H9 (cell line): ENCODE results near the gene SLC23A1. TPM values are rescaled to one million over a fixed set of nuclear protein-coding genes. Genes with fewer than 3 reads are reported as not detected.
A peak's percentile ranks its signal among the peaks of the same experiment; 100 is the strongest.

Experiments used
- DNase-seq: peaks from one replicate; pipeline ENCODE4 v3.0.0-alpha.2; 2017
- H2AFZ ChIP-seq: one replicate; pipeline ENCODE4 v1.6.1; 2013; ENCODE audit warnings: mild to moderate bottlenecking, low read length, control low read depth, moderate library complexity
- H2AK5ac ChIP-seq: 2 replicates; pipeline ENCODE4 v1.6.1; 2013; ENCODE audit warnings: low read length, control low read depth, mixed read lengths; ENCODE audit not compliant: insufficient read length
- H2BK120ac ChIP-seq: one replicate; pipeline ENCODE4 v1.6.1; 2013; ENCODE audit warnings: low read depth, mild to moderate bottlenecking, low read length, control low read depth, inconsistent platforms; ENCODE audit not compliant: poor library complexity, severe bottlenecking
- H2BK12ac ChIP-seq: 2 replicates; pipeline ENCODE4 v1.6.1; 2013; ENCODE audit warnings: low read length, control low read depth, mixed read lengths, low read depth; ENCODE audit not compliant: insufficient read length
- H2BK15ac ChIP-seq: 2 replicates; pipeline ENCODE4 v1.6.1; 2013; ENCODE audit warnings: low read depth, low read length, control low read depth
- H2BK20ac ChIP-seq: one replicate; pipeline ENCODE4 v1.6.1; 2013; ENCODE audit warnings: low read depth, mild to moderate bottlenecking, low read length, control low read depth, inconsistent platforms; ENCODE audit not compliant: poor library complexity, severe bottlenecking
- H2BK5ac ChIP-seq: 2 replicates; pipeline ENCODE4 v1.6.1; 2013; ENCODE audit warnings: low read length, control low read depth, mixed read lengths; ENCODE audit not compliant: insufficient read length
- H3K14ac ChIP-seq: 2 replicates; pipeline ENCODE4 v1.6.1; 2013; ENCODE audit warnings: low read length, control low read depth; ENCODE audit not compliant: insufficient read depth
- H3K18ac ChIP-seq: 2 replicates; pipeline ENCODE4 v1.6.1; 2013; ENCODE audit warnings: low read depth, mild to moderate bottlenecking, mixed read lengths, low read length, control low read depth; ENCODE audit not compliant: insufficient read length
- H3K23ac ChIP-seq: 2 replicates; pipeline ENCODE4 v1.6.1; 2013; ENCODE audit warnings: low read length, control low read depth, mixed read lengths, low read depth; ENCODE audit not compliant: insufficient read length
- H3K23me2 ChIP-seq: 2 replicates; pipeline ENCODE4 v1.6.1; 2013; ENCODE audit warnings: low read depth, mild to moderate bottlenecking, mixed read lengths, low read length, control low read depth; ENCODE audit not compliant: insufficient read length, poor library complexity, severe bottlenecking
- H3K27ac ChIP-seq: 2 replicates; pipeline ENCODE4 v1.5.1; 2013; ENCODE audit warnings: low read length, control low read depth, mixed read lengths, low read depth; ENCODE audit not compliant: insufficient read length
- H3K27me3 ChIP-seq: 2 replicates; pipeline ENCODE4 v1.6.1; 2013; ENCODE audit warnings: low read length, control low read depth, inconsistent platforms; ENCODE audit not compliant: insufficient read depth
- H3K4ac ChIP-seq: 2 replicates; pipeline ENCODE4 v1.6.1; 2013; ENCODE audit warnings: low read depth, mild to moderate bottlenecking, control low read depth, inconsistent platforms, low read length, moderate library complexity
- H3K4me1 ChIP-seq: 2 replicates; pipeline ENCODE4 v1.6.1; 2013; ENCODE audit warnings: low read length, control low read depth, inconsistent platforms; ENCODE audit not compliant: insufficient read depth
- H3K4me2 ChIP-seq: 2 replicates; pipeline ENCODE4 v1.6.1; 2013; ENCODE audit warnings: low read length, control low read depth, mixed read lengths; ENCODE audit not compliant: insufficient read length, insufficient read depth
- H3K56ac ChIP-seq: 2 replicates; pipeline ENCODE4 v1.6.1; 2013; ENCODE audit warnings: low read depth, mild to moderate bottlenecking, mixed read lengths, low read length, control low read depth; ENCODE audit not compliant: insufficient read length
- H3K79me1 ChIP-seq: 2 replicates; pipeline ENCODE4 v1.6.1; 2013; ENCODE audit warnings: low read depth, mild to moderate bottlenecking, moderate library complexity, low read length, control low read depth, inconsistent platforms; ENCODE audit not compliant: insufficient read depth, poor library complexity, severe bottlenecking
- H3K79me2 ChIP-seq: 2 replicates; pipeline ENCODE4 v1.6.1; 2013; ENCODE audit warnings: low read length, control low read depth, inconsistent platforms; ENCODE audit not compliant: insufficient read depth
- H3K9ac ChIP-seq: 2 replicates; pipeline ENCODE4 v1.6.1; 2013; ENCODE audit warnings: low read length, control low read depth, mixed read lengths; ENCODE audit not compliant: insufficient read length; ENCODE audit errors: extremely low read depth
- H3K9me3 ChIP-seq: one replicate; pipeline ENCODE4 v1.6.1; 2013; ENCODE audit warnings: low read depth, low read length, inconsistent platforms; ENCODE audit not compliant: control insufficient read depth
- H3T11ph ChIP-seq: one replicate; pipeline ENCODE4 v1.6.1; 2013; ENCODE audit warnings: mild to moderate bottlenecking, low read length, control low read depth, inconsistent platforms
- H4K20me1 ChIP-seq: one replicate; pipeline ENCODE4 v1.6.1; 2013; ENCODE audit not compliant: control insufficient read depth, insufficient read length, insufficient read depth
- H4K5ac ChIP-seq: 2 replicates; pipeline ENCODE4 v1.6.1; 2013; ENCODE audit warnings: low read depth, mild to moderate bottlenecking, mixed read lengths, low read length, control low read depth; ENCODE audit not compliant: insufficient read length
- H4K8ac ChIP-seq: replicated peaks from 2 replicates; pipeline ENCODE4 v1.6.1; 2013; ENCODE audit warnings: low read length, control low read depth, mixed read lengths, low read depth; ENCODE audit not compliant: insufficient read length
- H4K91ac ChIP-seq: 2 replicates; pipeline ENCODE4 v1.6.1; 2013; ENCODE audit warnings: low read depth, mild to moderate bottlenecking, moderate library complexity, mixed read lengths, low read length, control low read depth; ENCODE audit not compliant: insufficient read length
- H3K27ac Mint-ChIP-seq, 3 experiments: 2 replicates in 2 of 3; 3 replicates in 1 of 3; pipeline ENCODE4 v1.8.0; 2020 to 2021; ENCODE audit warnings: mixed read lengths in 3 of 3, mild to moderate bottlenecking in 1 of 3, moderate library complexity in 1 of 3
- H3K27me3 Mint-ChIP-seq: 2 replicates; pipeline ENCODE4 v1.8.0; 2021; ENCODE audit warnings: low read depth, mild to moderate bottlenecking, moderate library complexity, mixed read lengths
- H3K36me3 Mint-ChIP-seq, 3 experiments: 2 replicates in 2 of 3; 3 replicates in 1 of 3; pipeline ENCODE4 v1.8.0; 2020 to 2021; ENCODE audit warnings: low read depth in 3 of 3, mixed read lengths in 3 of 3; ENCODE audit not compliant: insufficient read depth in 1 of 3
- H3K4me1 Mint-ChIP-seq, 2 experiments: 2 replicates each; pipeline ENCODE4 v1.8.0; 2020; ENCODE audit warnings: mixed read lengths in 2 of 2
- H3K4me3 Mint-ChIP-seq, 2 experiments: 2 replicates in 1 of 2; 3 replicates in 1 of 2; pipeline ENCODE4 v1.8.0; 2020 to 2021; ENCODE audit warnings: mild to moderate bottlenecking in 2 of 2, mixed read lengths in 2 of 2, moderate library complexity in 1 of 2
- H3K9me3 Mint-ChIP-seq, 2 experiments: 2 replicates in 1 of 2; 3 replicates in 1 of 2; pipeline ENCODE4 v1.8.0; 2020; ENCODE audit warnings: mild to moderate bottlenecking in 2 of 2, mixed read lengths in 2 of 2, moderate library complexity in 1 of 2
- CTCF ChIP-seq: fragments of 200-600 bp; sonication (generic); conservative IDR thresholded peaks from 3 replicates; pipeline ENCODE4 v1.8.0; 2021; ENCODE audit warnings: antibody characterized with exemption, mild to moderate bottlenecking
- WGBS: extraction: QIAGEN DNeasy Blood & Tissue Kit; methylation state at CpG from one replicate; pipeline ENCODE4 v1.1.7; 2013; ENCODE audit warnings: missing lambda C conversion rate, low lambda C conversion rate, mixed read lengths; ENCODE audit not compliant: insufficient read length; ENCODE audit errors: extremely low coverage; 5-methylcytosine and 5-hydroxymethylcytosine counted together
- total RNA-seq: library from RNA; stranded (reverse); gene quantifications from 2 replicates; pipeline ENCODE4 v1.2.1, GENCODE V29; 2021

Gene SLC23A1
- total RNA-seq, 1 experiment from 2014 or later, result not detected

- no peak overlapping the region for H3K18ac ChIP-seq
Measured at GRCh38 chr5:139390639-139391569, 7.8 kb upstream of the SLC23A1 start.

More at GRCh38 chr5:139390639-139391569, 7.8 kb upstream of the SLC23A1 start:
- H4K91ac ChIP-seq, result no peak overlapping the region
- no peak overlapping the region for H3K4me2 ChIP-seq
- no peak overlapping the region for H3K14ac ChIP-seq
- H2BK15ac ChIP-seq, result no peak overlapping the region
- H3K79me2 ChIP-seq, result no peaks in the 10 kb centered on the region
- no peak overlapping the region for H3T11ph ChIP-seq
- H2BK20ac ChIP-seq, result no peak overlapping the region
- no peak overlapping the region for H2BK12ac ChIP-seq
- H3K4me1 Mint-ChIP-seq, result peaks cover 14 to 45% of the 10 kb centered on the region in 2 experiments
- no peaks in the 10 kb centered on the region for H3K9me3 ChIP-seq
- peaks cover 31% of the 10 kb centered on the region for H3K27me3 Mint-ChIP-seq
- H3K27ac Mint-ChIP-seq, result peak overlapping the region; percentile 34 to 81 (median 37); a peak in 2 of 7 replicates
- peak overlapping the region in 1 of 2 experiments; percentile 60; a peak in 2 of 5 replicates for H3K4me3 Mint-ChIP-seq
- peaks cover 8% of the 10 kb centered on the region for H3K27me3 ChIP-seq
- H3K56ac ChIP-seq, result no peak overlapping the region
- H2BK120ac ChIP-seq, result no peak overlapping the region
- DNase-seq, result no peak
- H3K4ac ChIP-seq, result no peak overlapping the region
- TF ChIP-seq CTCF, result no peak
- no peak overlapping the region for H4K8ac ChIP-seq
- H3K23ac ChIP-seq, result no peak overlapping the region
- no peak overlapping the region for H3K9ac ChIP-seq
- H3K9me3 Mint-ChIP-seq, result no peaks in the 10 kb centered on the region
- no peaks in the 10 kb centered on the region for H3K79me1 ChIP-seq
- no peak overlapping the region for H2AK5ac ChIP-seq
- H4K20me1 ChIP-seq, result peaks cover 2% of the 10 kb centered on the region
- no peak overlapping the region for H3K27ac ChIP-seq
- H3K36me3 Mint-ChIP-seq, result no peaks in the 10 kb centered on the region; a peak in 1 of 7 replicates
- no peak overlapping the region for H2BK5ac ChIP-seq
- WGBS, result no CpG with 5 or more reads among the region's 10 CpGs
- H3K4me1 ChIP-seq, result peaks cover 3% of the 10 kb centered on the region; the same call in 1 of the 2 replicates
- peaks cover 22% of the 10 kb centered on the region for H3K23me2 ChIP-seq
- no peak overlapping the region for H2AFZ ChIP-seq
- no peak overlapping the region for H4K5ac ChIP-seq
